Superior temporal gyrus (tissue), 1 donor: Measurements from ENCODE around the gene DGKD.
A peak's percentile ranks its signal among the peaks of the same experiment; 100 is the strongest.

Experiments
- DNase-seq: peaks from one replicate; pipeline ENCODE4 v3.0.0-alpha.2; 2016; ENCODE audit errors: extremely low spot score

DGKD gene

GRCh38 chr2:233336541-233336940 lies 17.8 kb upstream of the DGKD start:
- no peak for DNase-seq

GRCh38 chr2:233338046-233338445 lies 16.2 kb upstream of the DGKD start:
- DNase-seq: no peak

GRCh38 chr2:233338812-233339368 lies 15.4 kb upstream of the DGKD start:
- DNase-seq: no peak

GRCh38 chr2:233339427-233339826 lies 14.9 kb upstream of the DGKD start:
- DNase-seq: no peak

- no peak for DNase-seq
Measured at GRCh38 chr2:233341296-233341695, 13.0 kb upstream of the DGKD start.

- no peak for DNase-seq
Measured at GRCh38 chr2:233342301-233342700, 12.0 kb upstream of the DGKD start.

- no peak for DNase-seq
Measured at GRCh38 chr2:233343171-233343705, 11.1 kb upstream of the DGKD start.

- DNase-seq: peak; percentile 40
Measured at GRCh38 chr2:233346376-233346775, 7.9 kb upstream of the DGKD start.

- peak; percentile 78 for DNase-seq
Measured at GRCh38 chr2:233346930-233347329, 7.4 kb upstream of the DGKD start.

GRCh38 chr2:233349005-233349998 lies 5.0 kb upstream of the DGKD start:
- DNase-seq: peak; percentile 82

- DNase-seq: peak; percentile 45
Measured at GRCh38 chr2:233350708-233351107, 3.6 kb upstream of the DGKD start.

GRCh38 chr2:233351423-233351822 lies 2.9 kb upstream of the DGKD start:
- no peak for DNase-seq

GRCh38 chr2:233352141-233352842 lies 2.0 kb upstream of the DGKD start:
- DNase-seq: no peak

GRCh38 chr2:233353101-233353768 lies 1.1 kb upstream of the DGKD start:
- no peak for DNase-seq

GRCh38 chr2:233354500-233354924 lies 218 bp downstream of the DGKD start:
- DNase-seq: no peak

GRCh38 chr2:233354971-233355574 lies 779 bp downstream of the DGKD start:
- peak; percentile 25 for DNase-seq

- DNase-seq: no peak
Measured at GRCh38 chr2:233355916-233356315, 1.6 kb downstream of the DGKD start.

- peak; percentile 50 for DNase-seq
Measured at GRCh38 chr2:233356546-233357308, 2.4 kb downstream of the DGKD start.

GRCh38 chr2:233358335-233358734 lies 4.0 kb downstream of the DGKD start:
- DNase-seq: no peak

- no peak for DNase-seq
Measured at GRCh38 chr2:233358947-233359346, 4.7 kb downstream of the DGKD start.
